GM18519 (cell line): ENCODE results near the gene RGS1.

ENCODE experiments used
- ATAC-seq: cut with Tn5 transposase; IDR thresholded peaks from one replicate; pipeline ENCODE4 v1.9.1; 2021; ENCODE audit warnings: mild to moderate bottlenecking, moderate library complexity; ENCODE audit not compliant: unreplicated experiment, low FRiP score

RGS1 gene, protein sequence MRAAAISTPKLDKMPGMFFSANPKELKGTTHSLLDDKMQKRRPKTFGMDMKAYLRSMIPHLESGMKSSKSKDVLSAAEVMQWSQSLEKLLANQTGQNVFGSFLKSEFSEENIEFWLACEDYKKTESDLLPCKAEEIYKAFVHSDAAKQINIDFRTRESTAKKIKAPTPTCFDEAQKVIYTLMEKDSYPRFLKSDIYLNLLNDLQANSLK

DNA sequence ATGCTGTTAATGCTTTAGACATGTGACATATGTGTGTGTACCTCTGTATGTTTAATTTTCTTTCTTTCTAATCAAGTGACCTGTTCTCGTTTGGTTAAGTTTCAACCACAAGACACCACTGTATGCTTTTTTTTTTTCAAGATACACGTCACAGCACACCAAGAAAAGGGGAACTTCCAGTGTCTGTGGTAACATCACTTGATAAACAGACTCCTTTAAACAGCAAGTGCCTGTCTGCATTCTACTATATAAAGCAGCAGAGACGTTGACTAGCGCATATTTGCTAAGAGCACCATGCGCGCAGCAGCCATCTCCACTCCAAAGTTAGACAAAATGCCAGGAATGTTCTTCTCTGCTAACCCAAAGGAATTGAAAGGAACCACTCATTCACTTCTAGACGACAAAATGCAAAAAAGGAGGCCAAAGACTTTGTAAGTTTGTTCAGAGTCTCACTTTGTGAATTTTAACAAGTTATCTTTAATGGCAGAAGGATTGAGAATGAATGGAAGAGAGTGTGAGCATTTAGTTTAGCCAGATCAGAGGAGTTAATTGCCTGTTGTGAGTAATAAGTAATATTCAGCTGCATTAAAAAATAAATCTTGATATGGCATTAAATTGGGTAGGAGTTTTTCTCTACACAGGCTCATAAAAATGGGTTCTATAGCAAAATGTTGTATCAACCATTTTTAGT is at the start of gene RGS1:
Gene RGS1 (plus strand): TSS at position 275 of the 691 bp plus-strand sequence. CDS start 20 bp downstream, at position 295.
- peak; percentile 87 for ATAC-seq

DNA sequence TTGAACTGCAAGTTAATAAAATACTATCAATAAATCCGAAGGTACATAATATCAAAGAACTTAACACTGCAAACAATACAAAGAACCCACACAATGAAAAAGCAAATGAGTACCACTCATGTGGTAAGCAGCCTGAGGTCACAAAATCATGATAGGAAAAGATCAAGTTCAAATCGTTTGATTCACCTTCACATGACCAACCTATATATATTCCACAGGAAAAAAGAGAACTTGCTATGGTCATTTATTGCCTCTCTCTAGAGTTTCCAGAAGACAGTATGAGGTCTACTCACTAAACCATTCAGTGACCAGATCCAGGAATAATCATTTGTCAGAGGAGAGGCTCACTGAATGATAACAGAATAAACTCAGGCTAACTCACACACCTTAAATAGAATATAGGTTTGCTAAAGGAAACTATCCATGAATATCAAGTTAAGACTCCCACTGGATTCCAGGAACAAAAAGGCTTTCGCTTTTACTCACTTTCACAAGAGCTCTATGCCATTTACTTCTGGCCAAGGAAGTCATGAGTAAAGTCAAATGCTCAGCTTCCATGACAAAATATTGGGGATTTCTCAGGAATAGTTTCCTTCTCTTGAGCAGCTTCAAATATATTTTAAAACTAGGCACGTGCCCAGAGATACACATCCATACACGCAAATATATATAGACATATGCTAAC is 48.3 kb upstream of the RGS1 start:
- no peak for ATAC-seq

DNA sequence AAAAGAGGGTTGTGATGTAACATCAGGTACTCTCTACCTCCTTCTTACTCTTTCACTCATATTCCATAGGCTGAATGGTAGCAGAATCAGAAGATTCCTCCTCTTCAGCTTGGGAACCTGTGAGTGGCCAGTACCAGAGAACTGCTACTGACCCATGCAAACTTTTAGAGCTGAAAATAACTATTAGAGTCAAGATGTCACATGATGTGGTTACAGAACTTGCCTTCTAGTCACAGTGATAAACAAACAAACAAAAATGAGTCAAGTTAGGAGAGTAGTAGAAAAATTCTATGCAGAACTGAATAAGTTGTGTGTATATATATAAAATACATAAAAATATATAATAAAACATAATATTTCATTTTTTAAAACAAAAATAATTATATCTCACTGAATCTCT is 47.6 kb upstream of the RGS1 start:
- no peak for ATAC-seq

DNA sequence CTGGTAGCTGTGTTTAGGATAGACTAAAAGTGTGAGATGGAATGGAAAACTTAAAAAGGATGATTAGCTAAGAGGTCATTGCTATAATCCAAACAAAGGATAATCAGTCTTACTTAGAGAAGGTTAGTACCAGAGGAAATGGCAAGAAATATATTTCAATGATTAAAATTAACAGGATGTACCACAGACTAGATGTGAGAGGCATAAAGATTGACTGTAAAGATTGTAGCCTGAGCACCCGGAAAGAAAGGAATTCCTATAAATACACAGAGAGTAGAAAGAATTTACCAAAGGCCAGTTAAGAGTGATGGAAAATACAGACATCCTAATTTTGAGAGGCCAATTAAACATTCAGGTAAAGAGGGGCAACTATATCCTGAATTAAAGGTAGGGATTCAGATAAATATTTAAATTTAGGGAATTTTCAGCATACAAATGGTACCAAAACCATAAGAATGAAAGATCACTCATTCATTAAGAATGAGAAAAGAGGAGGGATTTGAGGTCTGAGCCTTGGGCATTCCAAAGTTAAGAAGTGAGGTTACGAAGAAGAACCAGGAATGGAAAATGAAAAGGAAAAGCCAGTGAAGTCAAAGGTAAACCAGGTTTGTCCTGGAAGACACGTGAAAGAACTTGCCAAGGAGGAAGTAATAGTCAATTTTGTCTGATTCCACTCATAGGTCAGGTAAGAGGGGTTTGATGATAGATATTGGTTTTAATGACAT is 46.4 kb upstream of the RGS1 start:
- no peak for ATAC-seq

DNA sequence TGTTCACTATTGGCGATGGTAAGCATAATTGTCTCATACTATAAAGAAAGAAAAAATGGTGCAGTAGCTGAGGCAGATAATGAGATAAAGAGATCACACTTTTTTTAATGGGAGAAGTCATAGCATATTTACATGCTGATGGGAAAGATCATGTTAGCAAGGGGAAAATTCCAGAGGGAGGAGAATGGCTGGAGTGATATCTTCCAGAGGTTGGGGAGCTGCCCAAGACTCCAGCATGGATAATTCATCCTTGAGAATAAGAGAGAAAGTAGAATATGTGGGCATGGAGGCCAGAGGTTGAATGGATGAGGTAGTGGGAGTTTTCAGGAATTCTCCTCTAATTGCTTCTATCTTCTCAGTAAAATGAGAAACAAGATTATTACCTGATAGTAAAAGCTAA is 45.8 kb upstream of the RGS1 start:
- no peak for ATAC-seq

DNA sequence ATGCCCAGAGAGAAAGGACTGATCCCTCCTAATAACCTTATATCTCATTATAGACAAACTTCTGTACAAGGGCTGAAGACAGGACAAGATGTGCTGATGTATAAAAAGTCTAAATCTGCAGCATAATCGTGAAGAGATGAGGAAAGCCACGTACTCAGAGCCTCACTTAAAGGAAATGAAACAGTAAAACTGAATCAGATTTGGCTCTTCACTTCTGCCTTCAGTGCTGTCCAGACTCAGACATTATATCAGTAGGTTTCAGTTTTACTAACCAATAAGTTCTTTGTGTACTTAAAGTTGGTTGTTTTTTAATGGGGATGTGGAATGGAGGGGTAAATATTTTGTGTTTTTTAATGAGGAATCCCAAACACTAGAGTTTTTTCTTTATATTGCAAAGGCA is 45.3 kb upstream of the RGS1 start:
- ATAC-seq: peak; percentile 97

DNA sequence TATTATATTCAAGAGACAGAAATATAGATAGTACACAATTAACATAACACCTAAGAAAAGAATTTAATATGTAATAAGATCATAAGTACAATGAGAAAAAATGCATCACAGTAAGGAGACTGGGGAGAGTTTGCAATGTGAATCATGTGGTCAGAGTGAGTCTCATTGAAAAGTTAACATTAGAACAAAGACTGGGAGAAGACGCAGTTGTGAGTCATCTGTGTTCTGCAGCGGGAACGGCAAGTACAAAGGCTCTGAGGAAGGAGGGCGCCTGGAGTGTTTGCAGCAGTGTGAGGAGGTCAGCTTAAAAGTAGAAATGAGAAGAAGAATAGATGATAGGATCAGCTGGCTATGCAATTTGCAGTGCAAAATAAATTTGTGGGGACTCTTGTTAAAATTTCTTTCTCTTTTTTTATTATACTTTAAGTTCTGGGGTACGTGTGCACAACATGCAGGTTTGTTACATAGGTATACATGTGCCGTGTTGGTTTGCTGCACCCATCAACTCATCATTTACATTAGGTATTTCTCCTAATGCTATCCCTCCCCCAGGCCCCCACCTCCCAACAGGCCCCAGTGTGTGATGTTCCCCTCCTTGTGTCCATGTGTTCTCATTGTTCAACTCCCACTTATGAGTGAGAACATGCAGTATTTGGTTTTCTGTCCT is 44.4 kb upstream of the RGS1 start:
- peak; percentile 45 for ATAC-seq

DNA sequence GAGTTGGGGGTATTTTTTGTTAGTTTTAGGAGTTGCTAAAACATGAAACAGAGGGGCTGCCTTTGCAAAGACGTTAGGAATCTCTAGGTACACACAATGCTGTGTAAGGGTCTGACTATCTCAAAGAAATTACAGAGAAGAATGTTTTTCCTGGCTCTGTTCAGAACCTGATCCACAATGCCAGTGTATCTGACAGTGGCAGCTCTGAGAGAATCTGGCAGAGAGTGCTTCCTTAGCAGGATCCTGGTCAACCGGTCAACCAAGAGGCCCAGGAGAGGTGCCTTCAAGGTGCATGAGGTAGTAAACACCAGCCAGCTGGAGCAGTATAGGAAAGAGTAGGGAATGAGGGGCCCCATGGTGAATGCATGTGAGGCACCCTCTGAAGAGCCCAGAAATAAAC is 40.9 kb upstream of the RGS1 start:
- no peak for ATAC-seq

DNA sequence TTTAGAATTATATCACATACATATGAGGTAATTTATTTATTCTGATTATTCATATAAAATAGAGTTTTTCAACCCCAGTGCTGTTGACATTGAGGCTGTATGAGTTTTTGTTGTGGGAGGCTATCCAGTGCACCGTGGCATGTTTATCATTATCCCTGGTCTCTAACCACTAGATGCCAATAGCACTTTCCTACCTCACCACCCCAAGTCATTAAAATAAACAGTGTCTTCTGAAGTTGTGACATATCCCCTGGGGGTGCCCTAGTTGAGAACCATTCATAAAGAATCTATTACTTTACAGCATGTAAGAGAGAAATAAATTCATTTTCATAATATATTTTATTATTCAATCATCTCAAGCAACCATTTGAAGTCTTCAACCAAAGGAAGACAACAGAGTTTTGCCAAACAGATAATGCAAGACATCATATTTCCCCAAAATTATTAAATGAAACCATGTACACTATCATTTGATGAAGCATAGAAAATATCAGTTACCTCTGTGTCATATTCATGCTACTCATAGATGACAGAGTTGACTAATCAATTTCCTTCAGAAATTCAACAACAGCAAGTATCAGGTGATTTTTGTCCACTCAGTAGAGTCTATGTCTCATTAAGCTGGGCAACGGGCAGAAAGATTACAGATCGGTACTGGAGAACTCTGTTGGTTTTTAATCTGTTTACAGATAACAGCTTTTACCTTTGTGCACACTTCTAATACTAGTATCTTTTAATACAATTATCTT is 39.5 kb upstream of the RGS1 start:
- ATAC-seq: no peak

DNA sequence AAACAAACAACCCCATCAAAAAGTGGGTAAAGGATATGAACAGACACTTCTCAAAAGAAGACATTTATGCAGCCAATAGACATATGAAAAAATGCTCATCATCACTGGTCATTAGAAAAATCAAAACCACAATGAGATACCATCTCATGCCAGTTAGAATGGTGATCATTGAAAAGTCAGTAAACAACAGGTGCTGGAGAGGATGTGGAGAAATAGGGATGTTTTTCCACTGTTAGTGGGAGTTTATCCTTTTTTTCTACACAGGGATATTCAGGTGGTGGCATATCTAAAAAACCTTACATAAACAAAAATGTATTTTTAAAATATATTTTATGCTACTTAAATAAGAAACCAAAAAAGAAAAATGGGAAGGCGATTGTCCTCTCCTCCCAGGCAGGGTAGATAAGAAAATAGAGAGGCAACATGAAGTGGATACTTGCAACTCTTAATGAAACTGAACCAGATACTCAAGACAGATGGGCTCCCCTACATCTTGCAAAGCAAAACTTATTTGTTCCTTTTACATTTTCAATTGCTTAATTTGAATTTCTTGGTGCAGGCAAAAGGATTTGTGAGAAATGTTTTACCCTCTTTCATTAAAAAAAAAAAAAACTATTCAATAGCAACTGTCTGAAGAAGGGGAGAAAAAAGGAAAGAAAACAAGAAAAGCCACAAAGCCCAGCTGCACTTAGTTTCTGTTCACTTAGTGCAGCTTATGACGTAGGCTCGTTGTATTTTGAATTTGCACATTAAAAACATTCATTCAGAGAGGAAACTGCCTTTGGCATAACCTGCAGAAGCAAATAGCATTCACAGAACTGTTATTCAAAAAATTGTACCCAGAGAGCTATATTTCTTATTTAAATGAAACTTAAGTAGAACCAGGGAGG is 36.9 kb upstream of the RGS1 start:
- ATAC-seq: peak; percentile 90

DNA sequence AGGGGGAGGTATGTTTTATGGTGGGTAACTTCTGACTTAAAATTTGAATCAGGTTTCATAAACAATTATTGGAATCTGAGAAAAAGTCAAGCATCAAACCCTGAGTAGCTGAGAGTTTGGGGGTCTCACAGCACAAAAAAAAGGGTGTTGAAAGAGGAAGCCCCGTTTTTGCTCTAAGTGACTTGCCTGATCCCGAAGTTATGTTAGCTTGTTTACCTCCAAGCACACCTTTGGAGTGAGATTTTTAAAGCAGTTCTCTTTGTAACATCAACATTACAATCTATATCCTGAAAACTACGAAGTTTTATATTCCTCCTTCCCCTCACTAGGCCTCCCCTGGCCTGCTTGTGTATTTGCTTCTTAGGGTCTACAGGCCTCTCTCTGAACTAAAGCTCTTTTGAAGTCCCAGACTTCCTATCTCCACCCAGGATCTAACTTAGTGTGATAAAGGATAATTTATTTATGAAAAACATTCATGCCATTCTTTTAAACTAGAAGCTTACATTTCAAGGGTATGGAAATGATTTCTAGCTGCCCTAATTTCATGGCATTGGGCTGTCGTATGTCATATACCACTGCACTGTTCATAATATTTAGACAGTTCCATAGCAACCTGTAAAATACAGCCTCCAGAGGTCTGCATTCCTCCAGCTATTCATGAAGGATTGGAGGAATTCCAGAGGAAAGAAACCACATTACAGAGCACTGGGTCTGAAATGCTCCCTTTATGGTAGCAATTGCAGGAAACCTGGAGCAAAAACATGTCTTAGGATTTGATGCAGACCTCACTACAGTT is 36.1 kb upstream of the RGS1 start:
- no peak for ATAC-seq

DNA sequence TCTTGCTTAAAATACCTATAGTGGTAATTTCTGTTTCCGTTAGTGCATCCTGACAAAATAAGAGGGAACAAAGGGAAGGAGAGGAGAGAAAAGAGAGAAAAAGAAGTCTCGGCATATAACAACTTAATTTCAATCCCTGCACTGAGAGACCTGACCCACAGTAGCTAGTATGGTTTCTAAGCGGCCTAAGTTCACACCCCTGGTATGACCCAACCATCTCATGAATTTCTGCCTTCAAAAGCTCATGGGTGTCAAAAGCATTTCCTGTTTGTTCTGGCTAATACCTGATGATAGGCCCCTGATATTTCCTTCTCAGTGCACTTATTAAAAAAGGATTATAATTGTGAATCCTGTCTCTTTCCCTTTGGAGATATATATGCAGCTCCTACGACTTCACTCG is 32.1 kb upstream of the RGS1 start:
- no peak for ATAC-seq

DNA sequence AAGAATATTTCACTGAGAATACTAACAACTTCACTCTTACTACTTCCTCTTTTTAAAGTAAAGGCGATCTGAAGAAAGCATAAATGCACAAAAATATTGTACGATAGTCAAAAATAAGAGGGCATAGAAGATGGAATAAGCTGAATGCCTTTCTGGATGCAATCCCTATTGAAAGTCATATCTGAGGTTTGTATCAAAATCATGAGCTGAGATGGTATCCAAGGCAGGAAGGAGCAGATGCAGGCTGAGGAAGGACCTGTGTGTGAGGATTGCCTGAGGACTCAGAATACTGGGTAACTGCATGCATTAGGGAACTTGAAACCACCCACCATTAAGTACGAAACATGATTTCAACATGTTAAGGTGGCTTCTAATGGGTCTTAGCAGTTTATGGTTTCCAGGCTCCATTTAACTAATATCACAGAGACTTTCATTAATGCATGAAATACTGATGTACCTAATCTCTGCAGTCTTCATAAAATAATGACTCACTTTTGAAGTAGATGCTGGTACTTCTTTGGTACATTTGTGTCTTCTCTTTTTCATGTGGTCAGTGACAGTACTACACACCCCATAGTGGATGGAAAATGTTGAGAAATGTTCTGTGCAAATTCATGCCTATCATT is 29.6 kb upstream of the RGS1 start:
- ATAC-seq: peak; percentile 59

DNA sequence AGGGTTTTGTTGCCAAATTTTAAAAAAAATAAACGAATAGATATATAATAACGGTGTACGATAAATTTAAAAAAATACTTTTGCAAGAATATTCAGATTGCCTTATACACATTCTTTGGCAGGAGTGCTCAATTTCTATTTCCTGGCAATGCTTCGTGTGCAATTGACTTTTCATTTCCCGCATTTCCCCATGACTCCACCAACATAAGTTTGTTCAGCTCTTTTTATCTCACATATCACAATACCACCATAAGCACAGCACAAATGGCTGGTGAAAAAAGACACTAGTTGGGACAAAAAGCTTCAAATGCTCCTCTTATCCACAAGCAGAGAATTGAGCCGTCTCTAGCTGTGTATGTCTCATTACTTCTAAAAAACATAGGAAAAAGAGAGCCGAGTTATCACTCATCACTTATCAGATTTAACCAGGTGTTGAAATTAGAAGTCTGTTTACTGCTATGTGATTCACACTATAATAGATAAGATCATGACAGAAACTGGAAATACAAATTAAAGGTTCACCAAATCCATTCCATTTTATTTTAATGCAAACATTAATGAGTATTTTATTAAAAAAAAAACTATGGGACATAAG is 28.9 kb upstream of the RGS1 start:
- no peak for ATAC-seq

DNA sequence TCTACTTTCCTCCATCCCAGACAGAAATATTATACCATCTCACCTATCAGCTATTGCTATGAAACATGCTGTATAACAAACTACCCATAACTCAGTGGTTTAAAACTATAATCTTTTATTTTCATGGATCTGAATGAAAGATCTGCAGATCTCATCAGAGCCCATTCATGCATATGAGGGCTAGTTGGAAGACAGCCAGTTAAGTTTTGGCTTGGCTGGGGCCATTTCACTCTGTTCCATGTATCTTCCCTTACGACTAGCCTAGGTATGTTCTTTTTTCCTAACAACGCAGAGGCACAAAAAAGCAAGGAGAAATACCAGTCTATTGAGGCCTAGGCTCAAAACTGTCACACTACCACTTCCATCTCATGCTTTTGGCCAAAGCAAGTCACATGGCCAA is 28.1 kb upstream of the RGS1 start:
- ATAC-seq: no peak

DNA sequence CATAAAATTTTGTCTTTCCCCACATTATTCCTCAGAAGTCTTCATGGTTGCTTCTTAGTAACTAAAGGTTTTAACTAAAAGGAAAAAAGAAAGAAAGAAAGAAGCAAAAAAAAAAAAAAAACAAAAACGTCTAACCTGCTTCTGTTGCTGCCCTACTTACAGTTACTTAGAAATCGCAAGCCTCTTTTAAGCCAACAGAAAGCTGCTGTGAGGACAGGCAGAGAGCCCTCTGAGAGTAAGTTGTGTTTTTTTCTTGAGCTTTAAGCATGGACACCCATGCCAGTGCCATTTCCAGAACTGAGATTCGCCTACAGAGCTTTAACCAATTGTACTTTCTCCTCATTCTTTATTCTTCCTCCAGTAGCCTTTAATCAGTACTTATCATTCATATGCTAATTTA is 25.6 kb upstream of the RGS1 start:
- no peak for ATAC-seq

DNA sequence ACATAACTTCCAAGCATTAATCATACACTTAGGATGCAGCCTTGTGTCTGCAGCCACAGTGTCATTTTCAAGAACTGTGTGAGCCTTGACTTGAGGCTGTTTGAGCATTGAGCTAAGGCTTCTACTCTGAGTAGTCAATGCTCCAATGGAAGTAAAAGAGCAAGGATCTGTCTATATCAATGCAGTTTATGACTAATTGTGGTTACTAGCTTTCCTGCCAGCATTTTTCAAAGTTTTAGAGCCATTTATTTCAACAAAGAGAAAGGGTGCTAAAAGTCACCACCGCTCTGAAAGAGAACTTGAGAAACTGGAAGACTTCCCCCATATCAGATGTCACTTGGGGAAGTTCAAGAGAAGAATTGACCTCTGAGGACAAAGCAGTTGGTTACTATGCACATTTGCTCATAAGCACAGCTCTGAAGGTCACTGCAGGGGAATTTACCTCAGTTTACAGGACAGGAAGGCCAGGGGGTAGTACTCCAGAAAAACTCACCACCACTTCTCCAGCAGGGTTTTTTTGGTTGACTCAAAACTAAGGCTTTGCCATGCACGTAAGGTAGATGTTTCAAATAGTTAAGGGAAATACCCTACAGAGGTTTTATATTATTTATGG is 24.5 kb upstream of the RGS1 start:
- peak; percentile 33 for ATAC-seq
